Stimulated activated CD4-positive, alpha-beta T cell treated with anti-CD3 and anti-CD28 coated beads, Interleukin-15, amount 100 ng/mL, for 1 hour (primary cell): Measurements from ENCODE around the gene VPS37D.
A peak's percentile ranks its signal among the peaks of the same experiment; 100 is the strongest.
"Not testable (repeated sequence)": the region's sequence is repeated elsewhere in the genome, so short reads cannot be mapped to it uniquely, and the experiment has no call there.

Experiments
- DNase-seq, 2 donors: peaks; one replicate each; pipeline ENCODE4 v3.0.0-alpha.2; 2020; ENCODE audit warnings: low read depth in 1 of 2, low spot score in 1 of 2

The VPS37D gene, protein sequence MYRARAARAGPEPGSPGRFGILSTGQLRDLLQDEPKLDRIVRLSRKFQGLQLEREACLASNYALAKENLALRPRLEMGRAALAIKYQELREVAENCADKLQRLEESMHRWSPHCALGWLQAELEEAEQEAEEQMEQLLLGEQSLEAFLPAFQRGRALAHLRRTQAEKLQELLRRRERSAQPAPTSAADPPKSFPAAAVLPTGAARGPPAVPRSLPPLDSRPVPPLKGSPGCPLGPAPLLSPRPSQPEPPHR

DNA sequence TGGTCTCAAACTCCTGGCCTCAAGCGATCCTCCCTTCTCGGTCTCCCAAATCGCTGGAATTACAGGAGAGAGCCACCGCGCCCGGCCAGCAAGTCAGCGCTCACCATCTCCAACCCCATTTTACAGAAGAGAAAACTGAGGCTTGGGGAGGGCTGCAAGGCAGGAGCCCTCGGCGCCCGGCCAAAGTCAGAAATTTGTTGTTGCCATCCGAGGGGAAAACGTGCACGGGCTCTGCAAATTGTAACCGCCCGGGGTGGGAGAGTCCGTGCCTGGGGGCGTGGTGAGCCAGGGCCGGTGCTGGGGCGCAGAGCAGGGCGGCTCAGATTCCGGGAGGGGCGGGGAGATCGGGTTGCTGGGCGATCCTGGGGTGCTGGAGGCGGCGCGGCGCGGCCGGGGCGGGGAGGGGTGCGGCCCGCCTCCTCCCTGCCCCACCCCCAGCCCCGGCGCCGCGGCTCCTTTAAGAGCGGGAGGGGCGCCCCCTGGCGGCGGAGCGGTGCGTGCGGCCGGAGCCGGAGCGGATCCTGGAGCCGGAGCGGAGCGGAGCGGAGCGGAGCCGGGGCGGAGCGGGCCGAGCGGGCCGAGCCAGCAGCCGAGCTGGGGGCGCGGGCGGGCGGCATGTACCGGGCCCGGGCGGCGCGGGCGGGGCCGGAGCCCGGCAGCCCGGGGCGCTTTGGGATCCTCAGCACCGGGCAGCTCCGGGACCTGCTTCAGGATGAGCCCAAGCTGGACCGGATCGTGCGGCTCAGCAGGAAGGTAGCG is at the start of gene VPS37D:
TSS of gene VPS37D (plus strand) at position 488 of the 759 bp plus-strand sequence. CDS start at position 616, 128 bp downstream.
- peak; percentile 91 to 93 for DNase-seq

DNA sequence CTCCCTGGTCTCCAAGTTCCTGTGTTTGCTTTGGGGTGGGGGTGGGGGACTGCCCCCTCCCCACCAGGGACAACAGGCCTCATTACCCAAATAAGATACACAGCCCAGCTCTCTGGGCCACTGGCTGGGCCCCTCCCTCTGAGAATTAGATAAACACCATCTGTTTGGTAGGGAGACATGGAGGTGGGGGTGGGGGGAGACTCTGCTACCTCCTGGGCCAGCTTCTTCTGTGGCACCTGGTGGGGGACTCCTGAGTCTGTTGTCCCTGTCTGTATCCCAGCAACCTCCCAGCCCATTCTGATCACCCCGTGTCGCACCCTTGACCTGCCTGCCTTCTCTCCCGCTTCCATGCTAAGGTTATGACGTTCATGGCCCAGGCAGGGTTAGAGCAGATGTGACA is 49.1 kb upstream of the VPS37D start:
- no peak for DNase-seq

DNA sequence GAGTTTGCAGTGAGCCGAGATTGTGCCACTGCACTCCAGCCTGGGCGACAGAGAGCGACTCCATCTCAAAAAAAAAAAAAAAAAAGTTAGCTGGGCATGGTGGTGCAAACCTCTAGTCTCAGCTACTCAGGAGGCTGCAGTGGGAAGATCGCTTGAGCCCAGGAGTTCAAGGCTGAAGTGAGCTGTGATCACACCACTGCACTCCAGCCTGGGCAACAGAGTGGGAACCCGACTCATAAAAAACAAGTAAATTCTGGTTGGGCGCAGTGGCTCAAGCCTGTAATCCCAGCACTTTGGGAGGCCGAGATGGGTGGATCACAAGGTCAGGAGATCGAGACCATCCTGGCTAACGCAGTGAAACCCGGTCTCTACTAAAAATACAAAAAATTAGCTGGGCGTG is 48.2 kb upstream of the VPS37D start:
- DNase-seq: not testable (repeated sequence)

DNA sequence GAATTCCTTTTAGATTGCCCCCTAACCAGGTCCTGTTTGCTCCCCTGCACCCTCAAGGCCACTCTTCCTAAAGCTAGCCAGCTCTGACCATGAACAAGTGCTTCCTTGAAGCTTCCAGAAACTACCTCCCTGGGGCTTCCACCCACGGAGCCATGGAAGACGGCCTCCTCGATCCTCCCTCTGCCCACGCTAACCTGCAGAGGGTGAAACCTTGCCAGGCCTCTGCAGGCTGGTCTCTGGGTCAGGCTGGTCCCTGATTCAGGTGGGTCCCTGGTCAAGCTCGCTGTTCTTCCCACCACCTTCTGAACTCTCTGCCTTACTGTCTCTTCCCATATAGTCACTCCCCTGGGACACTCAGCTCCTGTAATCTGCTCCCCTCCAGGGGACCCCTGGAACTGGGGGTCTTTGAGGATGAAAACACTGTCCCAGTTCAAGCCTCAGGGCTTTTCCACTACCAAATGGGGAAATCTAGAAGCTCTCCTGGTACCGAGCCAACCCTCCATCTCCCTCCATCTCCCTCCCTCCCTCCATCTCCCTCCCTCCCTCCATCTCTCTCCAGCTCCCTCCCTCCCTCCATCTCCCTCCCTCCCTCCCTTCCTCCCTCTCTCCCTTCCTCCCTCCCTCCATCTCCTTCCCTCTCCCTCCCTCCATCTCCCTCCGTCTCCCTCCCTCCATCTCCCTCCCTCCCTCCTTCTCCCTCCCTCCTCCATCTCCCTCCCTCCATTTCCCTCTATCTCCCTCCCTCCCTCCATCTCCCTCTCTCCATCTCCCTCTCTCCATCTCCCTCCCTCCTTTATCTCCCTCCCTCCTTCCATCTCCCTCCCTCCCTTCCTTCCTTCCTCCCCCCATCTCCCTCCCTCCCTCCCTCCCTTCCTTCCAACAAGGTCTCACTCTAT is 46.2 kb upstream of the VPS37D start:
- no peak for DNase-seq

DNA sequence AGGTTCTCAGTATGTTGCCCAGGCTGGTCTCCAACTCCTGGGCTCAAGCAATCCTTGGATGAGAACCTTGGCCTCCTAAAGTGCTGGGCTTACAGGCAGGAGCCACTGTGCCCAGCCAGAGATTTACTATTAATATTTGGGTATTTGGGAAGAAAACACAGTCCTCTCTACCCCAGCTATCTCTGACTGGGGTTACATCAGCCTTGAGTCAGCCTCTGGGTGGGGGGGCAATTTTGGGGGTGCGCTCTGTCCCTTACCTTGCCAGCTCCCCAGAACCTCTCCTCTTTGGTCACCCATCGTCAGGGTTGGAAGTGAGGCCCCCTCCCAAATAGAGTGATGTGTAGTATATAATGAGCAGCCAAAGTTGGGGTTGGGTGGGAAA is 45.1 kb upstream of the VPS37D start:
- DNase-seq: no peak

DNA sequence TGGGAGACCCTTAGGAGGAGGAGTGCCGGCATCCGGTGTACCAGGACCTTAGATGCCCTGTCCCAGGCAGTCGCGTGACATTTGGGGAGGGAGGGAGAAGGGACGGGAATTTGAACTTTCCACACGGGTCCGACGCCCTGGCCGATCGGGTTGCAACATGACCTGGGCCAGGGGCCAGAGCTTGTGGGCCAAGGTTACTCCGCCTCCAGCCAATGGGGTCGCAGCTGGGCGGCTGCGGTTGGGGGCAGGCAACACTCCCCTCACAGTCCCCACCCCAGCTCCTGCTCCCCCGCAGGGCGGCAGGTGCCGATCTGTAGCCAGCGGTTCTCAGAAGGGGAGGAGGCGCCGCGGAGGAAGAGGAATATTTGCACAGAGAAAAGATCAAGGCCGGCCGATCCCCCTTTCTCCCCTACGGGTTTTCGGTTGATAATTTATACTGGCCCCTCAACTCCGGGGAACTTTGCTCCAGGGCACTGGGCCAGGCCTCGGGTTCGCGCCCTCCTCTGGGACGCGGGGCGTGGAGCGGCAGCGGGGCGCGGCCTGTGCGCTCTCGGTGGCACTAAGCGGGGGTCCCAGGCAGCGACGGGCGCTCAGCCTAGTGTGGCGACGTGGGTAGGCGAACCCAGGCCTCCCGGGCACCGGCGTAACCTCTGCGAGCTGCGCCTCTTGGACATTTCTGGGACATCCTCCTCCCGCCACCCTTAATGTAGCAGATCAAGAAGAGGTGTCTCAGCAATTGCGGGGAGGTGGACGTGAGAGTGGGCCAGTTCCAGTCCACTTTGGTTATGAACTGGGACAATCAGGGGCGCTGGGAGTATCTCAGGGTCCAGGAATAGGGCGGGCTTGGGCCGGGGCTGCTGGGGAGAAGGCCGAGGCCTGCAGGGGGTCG is 44.5 kb upstream of the VPS37D start:
- no peak for DNase-seq

DNA sequence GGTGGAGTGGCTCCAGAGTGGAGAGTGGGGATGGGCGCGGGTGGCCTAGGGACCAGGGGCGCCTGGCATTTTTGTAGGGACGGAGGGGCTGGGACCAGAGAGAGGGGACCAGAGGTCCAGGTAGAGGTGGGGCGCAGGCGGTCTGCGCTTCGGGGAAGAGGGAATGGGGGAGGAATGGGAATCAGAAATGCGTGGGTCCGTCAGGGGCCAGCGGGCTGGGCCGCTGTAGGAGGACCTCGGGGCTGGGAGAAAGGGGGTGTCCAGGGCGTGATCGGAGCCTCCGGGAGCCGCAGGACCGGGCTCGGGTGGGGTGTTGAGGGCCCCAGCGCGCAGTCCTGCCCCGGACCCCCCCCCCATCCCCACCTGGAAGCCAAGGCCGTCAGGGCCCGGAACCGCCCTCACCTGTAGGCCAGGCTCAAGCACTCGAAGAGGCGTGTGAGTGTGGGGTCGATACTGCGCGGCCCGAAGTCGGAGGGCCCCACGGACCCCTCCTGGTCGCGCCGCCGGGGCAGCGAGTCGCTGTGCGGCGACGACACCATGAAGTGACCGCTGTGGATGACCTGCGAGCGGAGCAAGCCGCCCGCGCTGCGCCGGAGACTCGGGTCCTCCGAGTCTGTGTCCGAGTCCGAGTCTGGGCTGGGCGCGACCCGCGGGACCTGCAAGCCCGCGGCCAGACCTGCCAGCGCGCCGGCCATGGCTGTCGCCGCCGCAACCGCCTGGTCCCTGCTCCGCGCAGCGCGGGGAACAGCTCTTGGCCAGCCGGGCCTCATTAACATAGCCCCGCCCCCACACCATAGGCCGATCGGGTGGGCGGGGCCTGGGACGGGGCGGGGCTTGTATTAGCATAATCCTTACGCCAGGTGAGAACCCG is 43.6 kb upstream of the VPS37D start, which contains the start of gene MLXIPL:
TSS of gene MLXIPL (minus strand) at position 725 of the 871 bp plus-strand sequence. CDS start at position 695, 30 bp downstream.
- DNase-seq: peak in 1 of 2 donors; percentile 40

DNA sequence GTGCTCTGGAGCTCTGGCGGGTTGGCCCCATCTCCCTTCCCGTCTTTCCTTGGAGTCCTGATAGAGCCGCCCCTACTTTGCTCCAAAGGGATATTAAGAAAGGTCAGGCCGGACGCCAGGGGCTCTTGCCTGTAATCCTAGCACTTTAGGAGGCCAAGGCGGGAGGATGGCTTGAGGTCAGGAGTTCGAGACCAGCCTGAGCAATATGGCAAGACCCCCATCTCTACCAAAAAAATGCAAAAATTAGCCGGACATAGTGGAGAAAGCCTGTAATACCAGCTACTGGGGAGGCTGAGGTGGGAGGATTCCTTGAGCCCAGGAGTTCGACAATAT is 43.0 kb upstream of the VPS37D start:
- DNase-seq: no peak

DNA sequence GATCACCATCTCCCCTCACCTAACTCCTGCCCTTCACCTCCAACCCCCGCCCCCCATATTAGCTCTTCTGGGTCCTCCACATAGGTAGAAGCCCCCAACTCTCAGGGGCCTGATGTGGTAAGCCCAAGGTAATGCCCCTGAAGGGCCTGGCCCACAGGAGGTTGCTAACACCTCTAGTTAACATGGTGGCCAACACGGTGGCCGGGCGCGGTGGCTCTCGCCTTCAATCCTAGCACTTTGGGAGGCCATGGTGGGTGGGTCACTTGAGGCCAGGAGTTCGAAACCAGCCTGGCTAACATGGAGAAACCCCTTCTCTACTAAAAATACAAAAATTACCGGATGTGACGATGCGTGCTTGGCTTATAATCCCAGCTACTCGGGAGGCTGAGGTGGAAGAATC is 42.4 kb upstream of the VPS37D start:
- DNase-seq: no peak

DNA sequence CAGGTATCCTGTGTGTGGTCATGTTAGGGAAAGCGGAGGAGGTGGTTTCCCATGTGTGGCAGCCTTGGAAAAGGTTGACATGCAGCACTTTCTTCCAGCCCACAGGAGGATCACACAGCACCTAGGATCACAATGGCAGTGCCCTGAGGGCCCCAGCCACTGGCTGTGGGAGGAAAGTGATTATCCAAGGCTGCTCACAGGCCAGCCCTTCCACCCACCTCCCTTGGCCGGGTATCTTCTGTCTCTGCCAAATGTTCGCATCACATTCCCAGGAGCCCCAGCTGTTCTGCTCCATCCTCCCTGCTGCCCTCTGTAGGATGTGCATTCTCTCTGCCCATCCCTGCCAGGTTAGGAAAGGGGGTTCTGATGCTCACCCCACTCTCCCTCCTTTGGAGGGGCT is 40.8 kb upstream of the VPS37D start:
- no peak for DNase-seq

DNA sequence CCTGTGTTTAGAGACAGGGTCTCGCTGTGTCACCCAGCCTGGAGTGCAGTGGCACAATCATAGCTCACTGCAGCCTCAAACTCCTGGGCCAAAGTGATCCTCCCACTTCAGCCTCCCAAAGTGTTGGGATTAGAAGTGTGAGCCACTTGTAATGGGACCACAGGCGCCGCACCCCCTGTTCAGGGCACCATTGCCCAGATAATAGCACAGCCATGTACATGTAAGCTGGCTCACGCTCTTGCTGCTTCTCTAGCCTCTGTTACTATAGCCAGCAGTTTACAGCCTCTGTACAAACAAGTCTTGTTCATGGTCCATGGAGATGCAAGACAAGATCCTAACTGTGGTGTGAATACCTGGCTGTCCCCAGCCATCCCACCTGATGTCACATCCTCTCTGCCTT is 39.1 kb upstream of the VPS37D start:
- DNase-seq: no peak

DNA sequence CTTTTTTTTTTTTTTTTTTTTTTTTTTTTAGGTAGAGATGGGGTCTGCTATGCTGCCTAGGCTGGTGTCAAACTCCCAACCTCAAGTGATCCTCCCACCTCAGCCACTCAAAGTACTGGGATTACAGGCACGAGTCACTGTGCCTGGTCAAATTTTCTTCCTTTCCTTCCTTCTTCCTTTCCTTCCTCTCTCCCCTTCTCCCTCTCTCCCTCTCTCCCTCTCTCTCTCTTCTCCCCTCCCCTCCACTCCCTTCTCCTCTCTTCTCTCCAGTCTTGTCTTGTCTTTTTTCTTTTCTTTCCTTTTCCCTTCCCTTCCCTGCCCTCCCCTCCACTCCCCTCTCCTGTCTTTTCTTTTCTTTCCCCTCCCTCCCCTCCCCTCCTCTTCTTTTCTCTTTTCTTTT is 36.1 kb upstream of the VPS37D start:
- DNase-seq: no peak

DNA sequence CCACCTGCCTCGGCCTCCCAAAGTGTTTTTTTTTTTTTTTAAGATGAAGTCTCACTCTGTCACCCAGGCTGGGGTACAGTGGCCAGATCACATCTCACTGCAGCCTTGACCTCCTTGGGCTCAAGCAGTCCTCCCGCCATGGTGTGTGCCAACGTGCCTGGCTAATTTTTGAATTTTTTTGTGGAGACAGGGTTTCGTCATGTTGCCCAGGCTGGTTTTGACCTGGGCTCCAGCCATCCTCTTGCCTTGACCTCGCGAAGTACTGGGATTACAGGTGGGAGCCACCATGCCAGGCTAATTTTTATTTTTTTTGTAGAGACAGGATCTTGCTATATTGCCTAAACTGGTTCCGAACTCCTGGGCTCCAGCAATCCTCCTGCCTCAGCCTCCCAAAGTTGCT is 34.3 kb upstream of the VPS37D start:
- DNase-seq: no peak

DNA sequence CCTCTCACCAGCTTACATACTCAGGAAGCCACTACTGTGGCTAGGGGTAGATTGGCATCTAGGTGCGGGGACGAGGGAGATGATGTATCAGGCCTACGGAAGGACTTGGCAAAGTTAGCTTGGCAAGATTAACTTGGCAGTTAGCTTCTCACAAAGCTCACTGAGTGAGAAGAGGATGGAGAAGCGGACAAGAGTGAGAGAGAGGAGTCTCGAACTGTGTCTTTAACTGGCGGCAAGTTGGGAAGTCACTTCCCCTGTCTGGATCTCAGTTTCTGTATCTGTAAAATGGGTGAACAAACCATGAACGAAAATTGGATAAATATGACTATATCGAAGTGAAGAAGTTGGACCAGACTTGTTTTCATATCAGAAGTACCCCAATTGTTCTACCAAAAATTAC is 33.8 kb upstream of the VPS37D start:
- DNase-seq: no peak

DNA sequence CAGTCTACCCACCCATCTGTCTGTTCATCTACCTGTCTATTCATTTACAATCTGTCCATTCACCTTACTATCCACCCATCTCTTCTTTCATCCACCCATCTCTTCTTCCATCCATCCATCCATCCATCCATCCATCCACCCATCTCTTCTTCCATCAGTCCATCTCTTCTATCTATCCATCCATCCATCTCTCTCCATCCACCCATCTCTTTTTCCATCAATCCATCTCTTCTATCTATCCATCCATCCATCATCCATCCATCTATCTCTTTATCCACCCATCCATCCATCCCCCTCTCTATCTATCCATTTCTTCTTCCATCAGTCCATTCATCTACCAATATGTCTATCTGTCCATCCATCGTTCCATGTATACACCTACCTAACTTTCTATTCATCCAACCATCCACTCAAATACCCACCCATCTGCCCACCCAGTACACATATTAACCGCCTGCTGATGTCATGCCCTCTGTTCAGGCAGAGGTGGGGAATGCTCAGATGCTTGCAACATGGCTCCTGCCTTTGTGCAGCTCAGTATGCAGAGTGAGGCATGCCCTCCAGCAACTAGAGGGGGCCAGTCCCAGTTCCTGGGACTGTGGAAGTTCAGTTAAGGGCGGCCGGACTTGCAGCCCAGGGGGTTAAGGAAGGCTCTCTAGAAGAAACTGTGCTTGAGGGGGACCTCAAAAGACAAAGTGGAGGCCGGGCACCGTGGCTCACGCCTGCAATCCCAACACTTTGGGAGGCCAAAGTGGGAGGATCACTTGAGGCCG is 32.0 kb upstream of the VPS37D start:
- no peak for DNase-seq

DNA sequence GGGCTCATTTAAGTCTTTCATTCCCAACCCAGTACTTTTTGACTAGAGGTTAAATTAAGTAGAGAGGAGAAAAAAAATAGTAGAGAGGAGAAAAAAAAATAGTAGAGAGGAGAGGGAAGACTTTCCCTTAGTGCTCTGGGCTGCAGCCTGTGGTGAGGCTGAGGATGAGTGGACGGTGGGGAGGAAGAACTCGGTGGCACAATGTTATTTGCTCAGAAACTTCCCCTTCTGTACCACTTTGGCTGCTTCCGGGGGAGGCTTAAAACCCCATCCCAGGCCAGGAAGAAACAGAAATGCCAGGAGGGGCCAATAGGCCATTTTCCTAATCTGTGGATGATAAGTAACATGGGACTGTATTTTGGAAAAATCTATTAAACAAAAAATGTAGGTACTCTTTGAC is 28.7 kb upstream of the VPS37D start:
- no peak for DNase-seq

DNA sequence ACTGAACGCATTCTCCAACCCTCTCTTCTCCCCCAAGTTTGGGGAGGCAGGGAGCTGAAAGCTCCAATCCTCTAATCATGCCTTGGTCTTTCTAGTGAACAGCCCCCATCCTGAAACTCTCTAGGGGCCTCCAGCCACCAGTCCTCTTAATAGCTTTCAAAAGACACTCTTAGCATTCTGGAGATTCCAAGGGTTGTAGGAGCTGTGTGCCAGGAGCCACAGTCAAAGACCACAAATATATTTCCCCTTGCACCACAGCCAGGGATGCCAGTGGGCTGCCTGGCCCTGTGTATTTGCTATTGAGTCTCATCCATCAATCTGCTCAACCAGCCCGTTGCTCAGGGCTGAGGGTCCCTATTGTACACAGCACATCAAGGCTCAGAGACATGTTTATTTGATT is 24.8 kb upstream of the VPS37D start:
- DNase-seq: no peak

DNA sequence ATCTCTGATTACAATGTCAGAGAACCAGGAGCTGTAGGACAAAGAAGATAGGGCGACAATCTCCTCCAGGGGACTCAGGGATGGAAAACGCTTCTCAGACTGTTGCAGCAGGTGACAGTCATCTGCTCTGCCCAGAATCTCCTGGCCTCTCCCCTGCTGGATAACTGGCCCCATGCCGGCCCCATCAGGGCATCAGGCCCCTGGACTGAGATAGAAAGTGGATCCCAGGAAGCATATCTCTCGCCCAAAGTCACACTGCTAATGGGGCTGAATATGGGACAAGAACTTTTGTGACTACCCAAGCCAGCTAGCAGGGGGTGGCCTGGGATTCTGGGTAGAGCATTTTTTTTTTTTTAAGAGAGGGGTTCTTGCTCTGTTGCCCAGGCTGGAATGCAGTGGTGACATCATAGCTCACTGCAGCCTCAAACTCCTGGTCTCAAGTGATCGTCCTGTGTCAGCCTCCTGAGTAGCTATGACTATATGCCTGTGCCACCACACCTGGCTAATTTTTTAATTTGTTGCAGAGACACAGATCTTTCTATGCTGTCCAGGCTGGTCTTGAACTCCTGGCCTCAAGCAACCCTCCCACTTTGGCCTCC is 22.8 kb upstream of the VPS37D start:
- no peak for DNase-seq
